ENCODE results near the gene XXYLT1. TPM values are rescaled to one million over a fixed set of nuclear protein-coding genes. Genes with fewer than 3 reads are reported as not detected.

The XXYLT1 gene
- polyA plus RNA-seq, 6 donors from 2014 or later: 1.7 to 3.7 (median 3.6) TPM; not detected in 1

GRCh38 chr3:195253923-195254432 is 17.0 kb downstream of the XXYLT1 start:
- ATAC-seq (ENCODE audit: low read depth in 2 of 2) (no peak), DNase-seq (no peak)
- H3K27me3 Mint-ChIP-seq: no peaks in the 10 kb centered on the region
- no peak overlapping the region for H3K4me3 Mint-ChIP-seq
- no peak overlapping the region for H3K27ac Mint-ChIP-seq
- H3K9me3 Mint-ChIP-seq: no peaks in the 10 kb centered on the region
- peaks cover 25 to 39% (median 28%) of the 10 kb centered on the region in 3 donors for H3K4me1 Mint-ChIP-seq
- H3K36me3 Mint-ChIP-seq: no peaks in the 10 kb centered on the region

DNA sequence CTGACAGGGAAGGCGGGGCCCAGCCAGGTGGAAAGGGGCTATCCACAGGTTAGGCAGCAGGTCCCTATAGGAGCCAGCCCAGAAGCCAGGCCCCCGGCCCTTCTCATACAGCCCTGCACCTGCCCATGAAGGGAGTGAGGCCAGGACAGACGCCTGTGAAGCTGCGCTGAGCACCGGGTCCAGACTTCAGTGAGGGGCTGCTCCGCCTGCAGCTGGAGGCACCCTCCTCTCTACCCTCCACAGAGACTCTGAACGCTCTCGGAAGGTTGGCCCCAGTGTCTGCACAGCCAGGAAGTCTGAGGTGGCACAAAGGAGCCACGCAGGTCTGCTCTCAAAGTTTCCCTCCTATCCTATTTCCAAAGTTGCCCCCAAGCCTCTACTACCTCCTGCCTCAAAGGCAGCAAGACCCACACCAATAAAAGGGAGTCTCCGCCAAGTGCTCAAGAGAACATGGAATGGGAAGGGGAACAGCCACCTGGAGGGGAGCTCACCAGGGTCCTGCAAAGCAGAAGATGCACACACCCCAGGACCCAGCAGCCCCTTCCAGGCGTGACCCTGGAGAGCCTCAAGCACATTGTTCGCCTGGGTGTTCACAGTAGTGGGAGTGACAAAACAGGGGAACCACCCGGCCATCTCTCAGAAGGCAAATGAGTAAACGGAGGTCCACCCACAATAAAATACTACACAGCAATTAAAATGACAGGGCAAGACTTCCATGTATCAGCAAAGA is 19.5 kb downstream of the XXYLT1 start:
- no peak for DNase-seq
- no peak overlapping the region for H3K4me3 Mint-ChIP-seq
- peaks cover 0 to 2% (median 0%) of the 10 kb centered on the region in 7 donors for H3K9me3 Mint-ChIP-seq
- H3K27me3 Mint-ChIP-seq: no peaks in the 10 kb centered on the region
- H3K4me1 Mint-ChIP-seq: peaks cover 19 to 27% (median 21%) of the 10 kb centered on the region in 3 donors
- H3K27ac Mint-ChIP-seq: no peak overlapping the region
- ATAC-seq (ENCODE audit: low read depth in 2 of 2): no peak
- no peaks in the 10 kb centered on the region for H3K36me3 Mint-ChIP-seq

DNA sequence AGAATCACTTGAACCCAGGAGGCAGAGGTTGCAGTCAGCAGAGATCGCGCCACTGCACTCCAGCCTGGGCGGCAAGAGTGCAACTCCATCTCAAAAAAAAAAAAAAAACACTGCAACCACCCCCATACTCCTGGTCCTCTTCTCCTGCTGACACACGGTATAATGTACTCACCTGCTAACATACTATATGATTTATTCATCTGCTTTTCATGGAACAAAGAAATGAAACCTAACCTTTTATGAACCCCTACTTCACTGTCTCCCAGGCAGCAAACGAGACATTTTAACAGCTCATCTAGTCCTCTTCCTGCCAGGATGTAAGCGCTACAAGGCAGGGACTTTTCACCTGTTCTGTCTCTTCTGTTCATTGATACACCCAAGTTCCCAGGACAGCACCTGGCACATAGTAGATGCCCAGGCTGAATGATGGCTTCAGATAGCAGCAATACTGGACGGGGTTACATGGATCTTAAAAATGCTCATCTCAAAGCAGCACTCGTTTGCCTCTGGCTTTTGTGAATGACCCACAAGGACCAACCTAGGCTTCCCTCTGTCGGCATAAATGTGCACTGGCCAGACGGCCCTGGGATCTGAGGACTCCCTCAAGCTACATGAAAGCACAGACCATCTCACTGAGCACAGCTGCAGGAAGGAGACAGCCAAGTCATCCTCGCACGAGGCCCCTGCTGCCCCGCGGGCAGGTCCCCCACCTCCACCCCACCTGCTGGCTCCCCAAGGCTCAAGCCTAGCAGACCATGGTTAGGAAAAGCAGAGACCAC is 20.3 kb downstream of the XXYLT1 start:
- ATAC-seq (ENCODE audit: low read depth in 2 of 2) (peak in 1 of 2 donors; percentile 43), DNase-seq (no peak)
- Mint-ChIP-seq H3K4me1 (peaks cover 19 to 23% (median 21%) of the 10 kb centered on the region in 3 donors), H3K9me3 (peaks cover 0 to 2% (median 0%) of the 10 kb centered on the region in 7 donors), H3K27ac (peak overlapping the region in 2 of 6 donors; percentile 2 to 19), H3K27me3 (no peaks in the 10 kb centered on the region), H3K4me3 (peak overlapping the region in 2 of 8 donors; percentile 12 to 57), H3K36me3 (no peaks in the 10 kb centered on the region)

DNA sequence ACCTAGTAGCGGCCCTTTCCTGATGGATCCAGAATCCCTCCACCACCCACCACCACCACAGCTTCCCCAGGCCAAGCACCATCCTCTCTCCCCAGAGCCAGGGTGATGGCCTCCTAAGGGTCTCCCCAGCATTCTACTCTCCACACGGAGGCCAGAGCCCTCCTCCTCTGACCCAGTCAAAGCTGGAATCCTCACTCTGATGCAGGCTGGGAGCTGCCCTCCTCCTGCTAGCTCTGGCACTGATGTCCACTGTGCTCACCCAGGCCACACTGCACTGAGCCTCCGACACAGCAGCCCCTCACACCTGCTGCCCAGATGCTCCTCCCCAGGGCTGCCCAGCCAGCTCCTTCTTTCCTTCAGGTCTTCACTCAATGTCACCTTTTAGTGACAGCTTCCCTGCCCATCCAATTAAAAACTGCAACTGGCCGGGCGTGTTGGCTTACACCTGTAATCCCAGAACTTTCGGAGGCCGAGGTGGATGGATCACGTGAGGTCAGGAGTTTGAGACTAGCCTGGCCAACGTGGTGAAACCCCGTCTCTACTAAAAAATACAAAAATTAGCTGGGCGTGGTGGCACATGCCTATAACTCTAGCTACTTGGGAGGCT is 21.0 kb downstream of the XXYLT1 start:
- DNase-seq (no peak), ATAC-seq (ENCODE audit: low read depth in 2 of 2) (no peak)
- peaks cover 19 to 23% (median 21%) of the 10 kb centered on the region in 3 donors for H3K4me1 Mint-ChIP-seq
- peaks cover 0 to 2% (median 0%) of the 10 kb centered on the region in 7 donors for H3K9me3 Mint-ChIP-seq
- H3K27ac Mint-ChIP-seq: peak overlapping the region in 4 of 6 donors; percentile 19 to 65 (median 32)
- no peak overlapping the region for H3K4me3 Mint-ChIP-seq
- no peaks in the 10 kb centered on the region for H3K27me3 Mint-ChIP-seq
- no peaks in the 10 kb centered on the region for H3K36me3 Mint-ChIP-seq

DNA sequence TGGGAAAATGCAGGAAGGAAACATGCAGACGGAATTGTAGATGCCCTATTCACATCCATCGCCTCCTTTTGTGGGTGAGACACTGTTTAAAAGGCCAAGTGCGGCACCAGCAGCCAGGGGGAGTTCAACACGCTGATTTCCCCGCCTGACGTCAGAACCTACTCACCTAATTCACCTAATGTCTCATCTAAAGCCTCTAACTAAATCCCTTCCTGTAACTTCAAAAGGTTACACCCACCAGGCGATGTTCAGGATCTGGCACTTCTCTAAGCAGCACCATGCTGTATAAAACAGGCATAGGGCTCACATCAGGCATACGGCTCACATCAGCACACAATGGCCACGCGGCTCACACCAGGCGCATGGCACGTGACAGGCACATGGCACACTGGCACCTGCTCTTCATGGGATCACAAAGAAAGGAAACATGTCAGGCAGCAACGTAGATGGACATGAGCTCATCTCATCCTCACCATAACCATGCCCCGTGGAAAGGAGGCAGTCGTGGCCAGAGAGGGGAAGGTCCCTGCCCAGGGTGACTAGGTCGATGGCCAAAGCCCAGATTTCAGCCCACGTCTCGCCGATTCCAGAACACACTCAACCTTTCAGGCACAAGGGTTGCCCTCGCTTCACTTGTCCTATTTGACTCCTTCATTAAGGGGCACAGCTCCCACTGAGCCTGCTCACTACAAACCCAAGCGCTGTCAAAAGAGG is 21.7 kb downstream of the XXYLT1 start:
- no peak overlapping the region for H3K4me3 Mint-ChIP-seq
- peak overlapping the region in 3 of 6 donors; percentile 32 to 65 (median 32) for H3K27ac Mint-ChIP-seq
- no peak for ATAC-seq (ENCODE audit: low read depth in 2 of 2)

DNA sequence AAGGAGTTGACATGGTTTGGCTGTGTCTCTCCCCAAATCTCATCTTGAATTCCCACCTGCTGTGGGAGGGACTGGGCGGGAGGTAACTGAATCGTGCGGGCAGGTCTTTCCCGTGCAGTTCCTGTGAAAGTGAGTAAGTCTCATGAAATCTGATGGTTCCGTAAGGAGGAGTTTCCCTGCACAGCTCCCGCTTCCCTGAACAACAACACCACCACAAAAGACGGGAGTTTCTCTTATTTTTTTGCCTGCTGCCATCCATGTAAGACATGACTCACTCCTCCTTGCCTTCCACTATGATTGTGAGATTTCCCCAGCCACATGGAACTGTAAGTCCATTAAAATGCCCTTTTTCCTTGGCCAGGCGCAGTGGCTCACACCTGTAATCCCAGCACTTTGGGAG is 22.7 kb downstream of the XXYLT1 start:
- ATAC-seq (ENCODE audit: low read depth in 2 of 2) (no peak), DNase-seq (no peak)
- no peaks in the 10 kb centered on the region for H3K27me3 Mint-ChIP-seq
- no peak overlapping the region for H3K4me3 Mint-ChIP-seq
- H3K27ac Mint-ChIP-seq: peak overlapping the region in 1 of 6 donors; percentile 49
- peaks cover 0 to 2% (median 0%) of the 10 kb centered on the region in 7 donors for H3K9me3 Mint-ChIP-seq
- peaks cover 19 to 26% (median 23%) of the 10 kb centered on the region in 3 donors for H3K4me1 Mint-ChIP-seq
- no peaks in the 10 kb centered on the region for H3K36me3 Mint-ChIP-seq

More for the DNA sequence above, 21.7 kb downstream of the XXYLT1 start:
- Mint-ChIP-seq H3K9me3 (peaks cover 0 to 2% (median 0%) of the 10 kb centered on the region in 7 donors), H3K36me3 (no peaks in the 10 kb centered on the region), H3K27me3 (no peaks in the 10 kb centered on the region), H3K4me1 (peaks cover 19 to 23% (median 21%) of the 10 kb centered on the region in 3 donors)
- no peak for DNase-seq

GRCh38 chr3:195247863-195248189 is 23.1 kb downstream of the XXYLT1 start:
- Mint-ChIP-seq H3K9me3 (peaks cover 0 to 2% (median 0%) of the 10 kb centered on the region in 7 donors), H3K27me3 (no peaks in the 10 kb centered on the region), H3K27ac (peak overlapping the region in 1 of 6 donors; percentile 61), H3K4me3 (no peak overlapping the region), H3K36me3 (no peaks in the 10 kb centered on the region), H3K4me1 (peaks cover 17 to 26% (median 19%) of the 10 kb centered on the region in 3 donors)
- no peak for ATAC-seq (ENCODE audit: low read depth in 2 of 2)
- no peak for DNase-seq

DNA sequence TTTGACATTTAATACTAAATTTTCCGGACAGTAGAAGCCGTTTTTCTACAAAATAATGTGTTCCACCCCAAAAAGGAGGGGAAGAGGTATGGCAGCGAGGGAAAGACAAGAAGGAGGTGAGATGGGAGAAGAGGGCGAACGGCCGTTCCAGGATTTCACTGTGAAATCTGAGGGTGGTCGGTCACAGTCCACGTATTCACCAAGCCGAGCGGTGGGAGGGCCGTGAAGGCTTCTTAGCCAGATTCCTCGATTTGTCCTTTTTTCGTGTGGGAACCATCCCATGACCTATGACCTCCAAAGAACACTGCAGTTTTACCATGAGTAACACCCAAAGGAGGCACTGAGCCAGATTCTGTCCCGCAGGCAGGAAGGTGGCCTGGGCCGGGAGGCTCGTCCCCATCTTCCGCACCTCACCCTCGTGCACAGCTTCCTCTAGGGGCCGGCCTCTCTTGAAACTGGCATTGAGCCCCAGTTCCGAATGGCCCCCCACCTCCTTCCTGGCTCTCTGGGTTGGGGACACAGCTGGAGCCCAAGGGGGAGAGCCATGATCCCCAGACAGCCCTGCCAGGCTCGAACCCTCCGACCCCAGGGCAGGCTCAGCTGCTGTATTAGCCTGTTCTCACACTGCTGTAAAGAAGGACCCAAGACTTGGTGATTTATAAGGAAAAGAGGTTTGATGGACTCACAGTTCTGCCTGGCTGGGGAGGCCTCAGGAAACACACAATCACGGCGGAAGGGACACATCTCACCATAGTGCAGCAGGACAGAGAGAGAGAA is 23.7 kb downstream of the XXYLT1 start:
- H3K4me3 Mint-ChIP-seq: no peak overlapping the region
- peak overlapping the region in 2 of 6 donors; percentile 43 to 61 for H3K27ac Mint-ChIP-seq
- ATAC-seq (ENCODE audit: low read depth in 2 of 2) (no peak), DNase-seq (no peak)
- peaks cover 12 to 23% (median 16%) of the 10 kb centered on the region in 3 donors for H3K4me1 Mint-ChIP-seq
- peaks cover 0 to 2% (median 0%) of the 10 kb centered on the region in 7 donors for H3K9me3 Mint-ChIP-seq
- H3K27me3 Mint-ChIP-seq: no peaks in the 10 kb centered on the region
- H3K36me3 Mint-ChIP-seq: no peaks in the 10 kb centered on the region

GRCh38 chr3:195246581-195246995 is 24.4 kb downstream of the XXYLT1 start:
- H3K27me3 Mint-ChIP-seq: no peaks in the 10 kb centered on the region
- ATAC-seq (ENCODE audit: low read depth in 2 of 2) (no peak), DNase-seq (no peak)
- no peak overlapping the region for H3K27ac Mint-ChIP-seq
- peaks cover 0 to 2% (median 0%) of the 10 kb centered on the region in 7 donors for H3K9me3 Mint-ChIP-seq
- peaks cover 12 to 26% (median 12%) of the 10 kb centered on the region in 3 donors for H3K4me1 Mint-ChIP-seq
- no peak overlapping the region for H3K4me3 Mint-ChIP-seq
- no peaks in the 10 kb centered on the region for H3K36me3 Mint-ChIP-seq

- Mint-ChIP-seq H3K9me3 (peaks cover 0 to 2% (median 0%) of the 10 kb centered on the region in 7 donors), H3K27ac (peak overlapping the region in 2 of 6 donors; percentile 42 to 60), H3K4me3 (no peak overlapping the region), H3K36me3 (no peaks in the 10 kb centered on the region), H3K4me1 (peaks cover 6 to 20% (median 6%) of the 10 kb centered on the region in 3 donors), H3K27me3 (no peaks in the 10 kb centered on the region)
- no peak for DNase-seq
- ATAC-seq (ENCODE audit: low read depth in 2 of 2): no peak
Measured at GRCh38 chr3:195245531-195245951, 25.4 kb downstream of the XXYLT1 start.

GRCh38 chr3:195241592-195242355 is 29.2 kb downstream of the XXYLT1 start:
- peaks cover 9% of the 10 kb centered on the region in 2 donors for H3K36me3 Mint-ChIP-seq
- H3K4me1 Mint-ChIP-seq: peaks cover 0 to 12% (median 0%) of the 10 kb centered on the region in 3 donors
- no peak for DNase-seq
- peaks cover 0 to 10% (median 0%) of the 10 kb centered on the region in 3 donors for H3K27me3 Mint-ChIP-seq
- no peak overlapping the region for H3K27ac Mint-ChIP-seq
- peaks cover 0 to 12% (median 8%) of the 10 kb centered on the region in 7 donors for H3K9me3 Mint-ChIP-seq
- ATAC-seq (ENCODE audit: low read depth in 2 of 2): no peak
- H3K4me3 Mint-ChIP-seq: no peak overlapping the region
